ELR (cell line): Measurements from ENCODE around the gene MOV10L1.

ENCODE experiments used
- DNase-seq: peaks from one replicate; pipeline ENCODE4 v3.0.0-alpha.2; 2015; ENCODE audit warnings: low read depth

The MOV10L1 gene

GRCh38 chr22:50058906-50059880, 30.6 kb upstream of the MOV10L1 start:
- peak; percentile 55 for DNase-seq

DNA sequence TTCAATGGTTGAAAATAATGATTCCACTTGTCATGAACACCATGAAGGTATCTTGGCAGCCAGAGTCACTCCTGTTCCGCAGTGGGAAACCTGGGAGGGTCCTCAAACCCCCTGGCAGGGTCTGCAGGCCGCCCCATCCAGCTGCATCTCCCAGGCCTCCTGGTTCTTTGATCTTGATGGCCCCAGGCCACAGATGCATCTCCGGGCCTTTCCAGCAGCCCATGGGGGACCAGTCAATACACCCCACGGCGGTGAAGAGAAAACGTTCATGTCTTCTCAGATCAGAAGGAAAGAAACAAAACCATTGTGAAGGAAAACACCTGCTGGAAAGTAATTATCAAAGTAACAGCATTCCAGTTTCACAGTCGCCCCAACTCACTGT, 29.9 kb upstream of the MOV10L1 start:
- no peak for DNase-seq

GRCh38 chr22:50060441-50061140, 29.2 kb upstream of the MOV10L1 start:
- no peak for DNase-seq

DNA sequence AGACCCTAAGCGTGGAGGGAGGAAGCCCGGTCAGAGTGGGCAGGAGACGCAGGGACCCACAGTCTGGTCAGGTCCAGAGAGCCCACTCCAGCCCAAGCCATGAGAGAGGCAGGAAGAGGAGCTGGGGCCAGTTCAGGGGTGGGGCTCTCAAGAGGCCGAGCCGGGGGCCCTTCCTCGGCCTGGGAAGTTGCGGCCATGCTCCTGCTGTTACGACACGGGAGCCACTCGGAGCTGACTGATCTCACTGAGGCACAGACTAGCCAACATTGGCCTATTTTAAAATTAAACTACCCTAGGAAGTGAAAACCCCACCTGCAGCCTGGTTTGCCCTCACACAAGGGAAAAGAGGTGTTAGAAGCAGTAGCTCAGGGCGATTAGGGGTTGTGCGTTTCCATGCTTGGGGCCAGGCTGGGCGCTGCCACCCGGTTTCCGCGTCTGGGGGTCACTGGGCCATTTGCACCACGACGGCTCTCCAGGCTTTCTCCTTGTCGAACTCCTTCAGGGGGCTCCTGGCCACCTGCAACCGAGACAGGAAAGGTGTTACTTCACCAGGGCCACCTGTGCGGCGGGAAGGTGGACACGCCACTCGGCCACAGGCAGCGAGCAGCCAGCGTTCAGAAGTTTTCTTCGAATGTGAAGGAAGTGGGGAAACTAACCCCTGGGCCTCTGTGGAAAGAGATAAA, 28.5 kb upstream of the MOV10L1 start:
- no peak for DNase-seq

- no peak for DNase-seq
These were observed 27.9 kb upstream of the MOV10L1 start for GRCh38 chr22:50061824-50062355.

- no peak for DNase-seq
These were observed 27.2 kb upstream of the MOV10L1 start for GRCh38 chr22:50062509-50063135.

DNA sequence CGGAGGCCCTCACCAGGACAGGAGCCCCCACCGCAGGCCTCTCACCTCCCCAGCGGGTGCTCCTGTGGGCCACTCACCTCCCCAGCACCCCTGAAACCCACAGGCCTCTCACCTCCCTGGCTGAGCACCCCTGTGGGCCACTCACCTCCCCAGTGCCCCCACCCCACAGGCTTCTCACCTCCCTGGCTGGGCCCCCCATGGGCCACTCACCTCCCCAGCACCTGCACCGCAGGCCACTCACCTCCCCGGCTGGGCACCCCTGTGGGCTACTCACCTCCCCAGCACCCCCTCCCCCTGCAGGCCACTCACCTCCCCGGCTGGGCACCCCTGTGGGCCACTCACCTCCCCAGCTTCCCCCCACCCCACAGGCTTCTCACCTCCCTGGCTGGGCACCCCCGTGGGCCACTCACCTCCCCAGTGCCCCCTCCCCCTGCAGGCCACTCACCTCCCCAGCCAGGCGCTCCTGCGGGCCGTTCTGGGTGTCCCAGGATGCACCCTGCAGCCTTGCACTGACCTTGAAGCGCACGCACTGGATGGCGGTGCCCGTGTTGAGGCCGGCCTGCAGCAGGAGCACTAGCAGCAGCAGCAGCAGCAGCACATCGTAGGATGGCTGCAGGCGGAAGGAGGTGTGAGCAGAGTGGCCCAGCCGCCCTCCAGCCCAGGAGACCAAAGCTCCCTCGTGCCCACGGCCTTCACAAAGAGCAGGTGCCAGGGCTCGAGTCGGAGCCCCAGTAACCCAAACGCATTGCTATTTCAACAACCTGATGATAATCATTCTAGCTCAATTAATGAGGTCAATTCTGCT, 26.0 kb upstream of the MOV10L1 start:
- DNase-seq, result no peak

DNA sequence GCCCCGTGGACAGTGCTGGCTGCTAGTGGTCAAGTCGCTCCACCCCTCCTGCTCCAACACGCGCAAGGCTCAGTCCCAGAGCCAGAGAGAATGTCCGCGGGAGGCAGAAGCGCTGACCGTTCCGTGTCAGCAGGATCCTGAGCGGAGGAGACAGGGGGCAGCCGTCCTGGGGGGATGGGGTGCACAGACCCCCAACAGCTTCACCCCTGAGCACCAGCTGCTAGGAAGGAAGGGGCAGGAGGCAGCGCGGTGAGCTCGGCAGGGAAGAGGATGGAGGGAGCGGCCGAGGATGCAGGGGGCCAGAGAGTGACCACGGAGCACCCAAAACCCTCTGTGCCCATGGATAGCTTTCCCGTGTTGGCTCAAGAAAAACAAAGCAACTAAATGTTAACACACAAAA, 25.4 kb upstream of the MOV10L1 start:
- DNase-seq, result no peak

DNA sequence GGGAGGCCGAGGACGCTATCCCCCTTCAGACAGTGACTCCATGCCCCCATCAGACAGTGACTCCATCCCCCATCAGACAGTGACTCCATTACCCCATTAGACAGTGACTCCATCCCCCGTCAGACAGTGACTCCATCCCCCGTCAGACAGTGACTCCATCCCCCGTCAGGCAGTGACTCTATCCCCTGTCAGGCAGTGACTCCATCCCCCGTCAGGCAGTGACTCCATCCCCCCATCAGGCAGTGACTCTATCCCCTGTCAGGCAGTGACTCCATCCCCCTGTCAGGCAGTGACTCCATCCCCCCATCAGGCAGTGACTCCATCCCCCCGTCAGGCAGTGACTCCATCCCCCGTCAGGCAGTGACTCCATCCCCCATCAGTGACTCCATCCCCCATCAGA, 22.6 kb upstream of the MOV10L1 start:
- peak; percentile 22 for DNase-seq

DNA sequence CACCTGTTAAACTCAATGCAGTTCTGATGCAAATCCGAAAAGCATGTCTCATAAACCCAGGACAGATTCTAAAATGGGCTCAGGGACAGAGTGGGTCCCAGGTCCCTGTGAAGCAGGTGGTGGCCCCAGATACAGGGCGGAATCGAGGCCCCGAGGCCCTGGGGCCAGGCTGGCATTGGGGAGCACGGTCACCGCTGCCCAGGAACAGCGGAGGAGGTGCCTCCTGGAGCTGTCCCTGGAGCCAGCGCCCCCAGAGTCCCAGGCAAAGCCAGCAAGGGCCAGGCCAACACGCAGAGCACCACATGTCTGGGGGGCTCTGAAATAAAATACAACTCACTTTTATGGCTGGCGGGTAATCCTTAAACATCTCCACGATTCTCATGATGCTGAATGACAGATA, 21.7 kb upstream of the MOV10L1 start:
- no peak for DNase-seq

- DNase-seq, result no peak
These were observed 19.4 kb upstream of the MOV10L1 start for GRCh38 chr22:50070366-50070765.

- DNase-seq, result peak; percentile 80
These were observed 18.2 kb upstream of the MOV10L1 start for GRCh38 chr22:50071432-50072166.

DNA sequence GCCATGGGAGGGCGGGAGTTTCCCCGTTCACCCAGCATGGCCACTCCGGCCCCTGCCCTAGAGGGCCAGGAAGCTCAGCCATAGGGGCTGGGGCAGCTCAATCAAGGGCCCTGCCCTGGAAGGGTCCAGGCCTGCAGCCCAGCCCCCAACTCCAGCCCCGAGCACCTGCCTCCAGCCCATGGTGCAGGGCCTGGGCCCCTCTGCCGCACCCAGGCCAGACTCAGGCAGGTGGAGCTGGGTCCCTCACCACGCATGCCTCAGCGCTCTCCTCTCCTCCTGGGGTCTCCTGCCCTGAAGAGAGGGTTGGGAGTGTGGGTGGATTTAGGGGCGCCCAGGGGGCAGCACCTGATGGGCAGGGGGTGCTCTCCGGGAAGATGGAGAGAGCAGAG, 17.6 kb upstream of the MOV10L1 start:
- DNase-seq, result no peak

- DNase-seq, result no peak
These were observed 16.9 kb upstream of the MOV10L1 start for GRCh38 chr22:50072714-50073538.

DNA sequence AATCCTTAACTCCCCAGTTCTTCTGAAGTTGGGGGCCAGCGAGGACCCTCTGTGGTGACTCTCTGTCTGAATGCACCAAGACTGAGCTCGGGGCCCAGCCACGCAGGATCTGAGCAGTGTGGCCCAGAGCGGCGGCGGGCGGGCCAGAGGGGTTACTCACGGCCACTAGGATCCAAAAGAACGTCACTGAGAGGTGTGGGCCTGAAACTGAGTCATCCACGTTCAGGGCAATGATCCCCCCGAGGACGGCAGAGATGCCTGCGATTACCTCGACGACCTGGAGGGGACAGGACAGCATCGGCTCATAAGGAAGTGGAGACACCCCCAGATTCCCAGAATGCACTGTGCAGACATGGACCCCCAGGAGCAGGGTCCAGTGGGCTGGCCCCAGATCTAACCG, 15.8 kb upstream of the MOV10L1 start:
- peak; percentile 21 for DNase-seq

DNA sequence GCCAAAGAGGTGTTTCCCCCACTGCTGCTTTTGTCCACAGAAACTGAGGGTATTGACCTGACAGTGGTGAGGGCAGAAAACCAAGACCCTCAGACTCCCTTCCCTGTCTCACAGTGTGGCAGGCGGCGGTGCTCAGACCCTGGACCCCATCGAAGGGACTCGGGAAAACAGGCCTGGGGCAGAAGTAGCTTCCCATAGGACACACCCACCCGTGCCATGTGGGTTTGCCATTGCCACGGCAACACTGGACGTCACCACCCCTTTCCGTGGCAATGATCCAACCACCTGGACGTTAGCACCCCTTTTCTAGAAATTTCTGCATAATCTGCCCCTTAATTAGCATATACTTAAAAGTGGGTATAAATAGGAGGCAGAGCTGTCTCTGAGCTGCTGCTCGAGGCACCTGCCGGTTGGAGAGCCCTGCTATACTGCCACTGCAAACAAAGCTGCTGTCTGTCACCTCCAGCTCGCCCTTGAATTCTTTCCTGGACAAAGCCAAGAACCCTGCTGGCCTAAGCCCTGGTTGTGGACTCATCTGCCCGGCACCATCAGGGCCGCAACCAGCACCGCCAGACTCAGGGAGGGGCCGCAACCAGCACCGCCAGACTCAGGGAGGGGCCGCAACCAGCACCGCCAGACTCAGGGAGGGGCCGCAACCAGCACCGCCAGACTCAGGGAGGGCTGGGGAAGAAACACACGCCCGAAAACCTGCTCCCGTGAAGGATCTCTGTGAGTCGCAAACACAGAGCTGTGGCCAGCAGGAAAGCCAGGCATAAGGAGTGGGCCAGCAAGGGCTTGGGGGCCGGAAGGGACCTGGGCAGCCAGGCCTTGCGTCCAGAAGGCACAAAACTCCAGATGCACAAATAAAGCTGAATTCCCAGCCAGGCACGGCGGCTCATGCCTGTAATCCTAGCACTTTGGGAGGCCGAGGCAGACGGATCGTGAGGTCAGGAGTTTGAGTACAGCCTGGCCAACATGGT, 15.0 kb upstream of the MOV10L1 start:
- no peak for DNase-seq

GRCh38 chr22:50076646-50077535, 12.9 kb upstream of the MOV10L1 start:
- DNase-seq, result no peak
